ENCODE data around the gene CNNM3.

The CNNM3 gene

DNA sequence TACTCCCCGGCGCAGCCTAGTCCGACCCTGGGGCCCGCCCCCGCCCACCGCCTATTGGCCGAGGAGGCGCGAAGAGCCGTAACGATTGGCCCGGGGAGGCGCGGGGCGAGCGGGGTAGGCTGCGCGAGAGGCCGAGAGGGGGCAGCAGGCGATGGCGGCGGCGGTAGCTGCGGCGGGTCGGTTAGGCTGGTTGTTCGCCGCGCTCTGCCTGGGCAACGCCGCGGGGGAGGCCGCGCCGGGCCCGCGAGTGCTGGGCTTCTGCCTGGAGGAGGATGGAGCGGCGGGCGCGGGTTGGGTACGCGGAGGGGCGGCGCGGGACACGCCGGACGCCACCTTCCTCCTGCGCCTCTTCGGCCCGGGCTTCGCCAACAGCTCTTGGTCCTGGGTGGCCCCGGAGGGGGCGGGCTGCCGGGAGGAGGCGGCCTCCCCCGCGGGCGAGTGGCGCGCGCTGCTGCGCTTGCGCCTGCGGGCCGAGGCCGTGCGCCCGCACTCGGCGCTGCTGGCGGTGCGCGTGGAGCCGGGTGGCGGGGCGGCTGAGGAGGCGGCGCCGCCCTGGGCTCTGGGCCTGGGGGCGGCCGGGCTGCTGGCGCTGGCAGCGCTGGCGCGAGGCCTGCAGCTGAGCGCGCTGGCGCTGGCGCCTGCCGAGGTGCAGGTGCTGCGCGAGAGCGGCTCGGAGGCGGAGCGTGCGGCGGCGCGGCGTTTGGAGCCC lies at the start of gene CNNM3:
Gene CNNM3 (plus strand): TSS at position 142 of the 709 bp plus-strand sequence. CDS start 10 bp downstream, at position 152.
- Histone ChIP-seq H3K27me3 (ENCODE audit: low read length) (no peaks in the 10 kb centered on the region), H3K4me3 (ENCODE audit: insufficient read depth, low read length, poor library complexity, severe bottlenecking) (peak within 1 kb of the TSS; percentile 76), H4K20me1 (ENCODE audit: low read depth, low read length) (no peaks in the 10 kb centered on the region; the same call in 1 of the 2 replicates), H2AFZ (ENCODE audit: low read depth, low read length, severe bottlenecking) (peak within 1 kb of the TSS; percentile 92), H3K27ac (ENCODE audit: low read depth, low read length) (peak within 1 kb of the TSS; percentile 77), H3K4me2 (ENCODE audit: low read depth, low read length, poor library complexity, severe bottlenecking) (peak within 1 kb of the TSS; percentile 74), H3K36me3 (ENCODE audit: low read length) (no peaks in the 10 kb centered on the region), H3K9ac (ENCODE audit: low read length) (peak within 1 kb of the TSS; percentile 72), H3F3A (ENCODE audit: insufficient read depth) (no peaks in the 10 kb centered on the region; the same call in 1 of the 2 replicates), H3K9me2 (replicated peaks; ENCODE audit: insufficient read depth, low read length) (no peaks in the 10 kb centered on the region), H3K79me2 (ENCODE audit: insufficient read depth, low read length) (peaks cover 34% of the 10 kb centered on the region), H3K9me3 (ENCODE audit: insufficient read depth, low read length) (no peaks in the 10 kb centered on the region)
- TF ChIP-seq EZH2phosphoT487 (conservative IDR thresholded peaks at IDR 0.05; ENCODE audit: low read length) (no peak), CTCF (IDR thresholded peaks at IDR 0.05; ENCODE audit: insufficient read depth, low read length, poor library complexity, severe bottlenecking) (no peak)

- H3K27me3 ChIP-seq (ENCODE audit: low read length) = no peaks in the 10 kb centered on the region
Measured at GRCh38 chr2:96767135-96767871, 48.8 kb upstream of the CNNM3 start.

DNA sequence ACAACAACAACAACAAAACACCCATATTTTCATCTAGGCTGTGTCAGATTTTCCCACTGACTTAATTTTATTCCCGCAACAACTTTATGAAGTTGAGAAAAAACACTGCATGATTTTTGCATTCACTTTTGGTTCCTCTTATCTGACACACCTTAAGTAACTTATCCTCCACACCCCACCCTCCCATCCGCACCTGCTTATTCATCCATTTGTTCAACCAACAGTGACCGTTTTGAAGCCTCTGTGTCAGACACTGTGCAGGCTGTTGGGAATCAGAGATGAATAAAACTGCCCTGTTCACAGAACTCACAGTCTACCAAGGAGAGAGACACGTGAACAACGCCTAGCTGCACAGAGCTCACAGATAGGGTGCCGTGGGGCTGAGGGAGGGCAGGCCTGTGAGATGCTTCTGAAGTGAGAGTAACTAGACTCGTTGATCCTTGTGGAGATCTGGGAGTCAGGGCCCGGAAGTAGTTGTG lies 47.9 kb upstream of the CNNM3 start:
- H3K27ac ChIP-seq (ENCODE audit: low read depth, low read length) = no peak overlapping the region
- no peak overlapping the region for H3K9ac ChIP-seq (ENCODE audit: low read length)
- H3K4me3 ChIP-seq (ENCODE audit: insufficient read depth, low read length, poor library complexity, severe bottlenecking) = no peak overlapping the region
- H4K20me1 ChIP-seq (ENCODE audit: low read depth, low read length) = no peaks in the 10 kb centered on the region
- no peaks in the 10 kb centered on the region for H3K9me3 ChIP-seq (ENCODE audit: insufficient read depth, low read length)
- no peaks in the 10 kb centered on the region for H3K79me2 ChIP-seq (ENCODE audit: insufficient read depth, low read length)
- no peak overlapping the region for H2AFZ ChIP-seq (ENCODE audit: low read depth, low read length, severe bottlenecking)
- no peaks in the 10 kb centered on the region for H3F3A ChIP-seq (ENCODE audit: insufficient read depth)
- peak overlapping the region; percentile 16 for H3K4me2 ChIP-seq (ENCODE audit: low read depth, low read length, poor library complexity, severe bottlenecking)
- H3K36me3 ChIP-seq (ENCODE audit: low read length) = no peaks in the 10 kb centered on the region
- H3K9me2 ChIP-seq (replicated peaks; ENCODE audit: insufficient read depth, low read length) = no peaks in the 10 kb centered on the region
- TF ChIP-seq EZH2phosphoT487 (conservative IDR thresholded peaks at IDR 0.05; ENCODE audit: low read length) = no peak
- no peak for TF ChIP-seq CTCF (IDR thresholded peaks at IDR 0.05; ENCODE audit: insufficient read depth, low read length, poor library complexity, severe bottlenecking)
- no peaks in the 10 kb centered on the region for H3K27me3 ChIP-seq (ENCODE audit: low read length)

More at GRCh38 chr2:96767135-96767871, 48.8 kb upstream of the CNNM3 start:
- no peaks in the 10 kb centered on the region for H3F3A ChIP-seq (ENCODE audit: insufficient read depth)
- H3K79me2 ChIP-seq (ENCODE audit: insufficient read depth, low read length) = no peaks in the 10 kb centered on the region
- H2AFZ ChIP-seq (ENCODE audit: low read depth, low read length, severe bottlenecking) = no peak overlapping the region
- H3K9me3 ChIP-seq (ENCODE audit: insufficient read depth, low read length) = no peaks in the 10 kb centered on the region
- H3K9me2 ChIP-seq (replicated peaks; ENCODE audit: insufficient read depth, low read length) = no peaks in the 10 kb centered on the region
- no peaks in the 10 kb centered on the region for H4K20me1 ChIP-seq (ENCODE audit: low read depth, low read length)
- no peak overlapping the region for H3K4me3 ChIP-seq (ENCODE audit: insufficient read depth, low read length, poor library complexity, severe bottlenecking)
- TF ChIP-seq CTCF (IDR thresholded peaks at IDR 0.05; ENCODE audit: insufficient read depth, low read length, poor library complexity, severe bottlenecking) (no peak), EZH2phosphoT487 (conservative IDR thresholded peaks at IDR 0.05; ENCODE audit: low read length) (no peak)
- peak overlapping the region; percentile 16 for H3K4me2 ChIP-seq (ENCODE audit: low read depth, low read length, poor library complexity, severe bottlenecking)
- no peak overlapping the region for H3K27ac ChIP-seq (ENCODE audit: low read depth, low read length)
- H3K9ac ChIP-seq (ENCODE audit: low read length) = no peak overlapping the region
- no peaks in the 10 kb centered on the region for H3K36me3 ChIP-seq (ENCODE audit: low read length)
